ENCODE measurements around the gene APLP2.
"Not testable (repeated sequence)": the region's sequence is repeated elsewhere in the genome, so short reads cannot be mapped to it uniquely, and the experiment has no call there.

The APLP2 gene

DNA sequence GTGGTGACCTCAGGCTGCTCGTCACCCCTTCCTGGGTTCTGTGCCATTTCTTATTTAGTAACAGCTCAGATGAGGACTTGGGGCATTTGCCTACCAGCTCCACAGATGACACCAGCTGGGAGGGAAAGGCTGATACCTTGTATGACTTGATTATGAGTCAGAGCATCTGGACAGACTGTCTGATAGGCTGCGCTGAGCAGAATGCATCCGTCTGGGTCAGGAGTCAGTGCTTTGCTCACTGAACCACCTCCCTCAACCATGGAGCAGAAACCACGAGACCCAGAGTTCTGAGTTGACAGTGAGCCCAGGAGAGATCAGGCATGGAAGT is 96.7 kb downstream of the APLP2 start:
- Histone ChIP-seq H3K4me1 (ENCODE audit: insufficient read depth, low read length) (no peaks in the 10 kb centered on the region), H3K4me3 (ENCODE audit: low read length) (no peak overlapping the region)

DNA sequence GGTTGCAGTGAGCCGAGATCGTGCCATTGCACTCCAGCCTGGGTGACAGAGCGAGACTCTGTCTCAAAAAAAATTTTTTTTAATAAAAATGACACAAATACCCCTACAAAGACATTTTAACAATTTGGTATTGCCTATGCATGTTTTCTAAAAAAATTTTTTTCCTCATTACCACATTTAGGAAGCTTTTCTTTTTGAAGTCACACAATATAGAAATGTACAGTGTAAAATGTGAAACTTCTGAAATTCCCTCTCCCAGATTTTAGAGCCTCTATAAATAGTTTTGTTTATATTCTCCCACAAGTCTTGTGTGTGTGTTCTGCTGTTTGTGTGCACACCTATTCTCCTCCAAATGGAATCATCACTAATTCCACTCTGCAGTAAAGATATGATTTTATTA is 97.5 kb downstream of the APLP2 start:
- Histone ChIP-seq H2AFZ (ENCODE audit: low read depth, low read length) (no peak overlapping the region), H3K4me3 (ENCODE audit: low read length) (no peak overlapping the region), H3K36me3 (ENCODE audit: insufficient read depth, low read length) (no peaks in the 10 kb centered on the region), H3K27me3 (ENCODE audit: insufficient read depth, low read length) (peaks cover 22% of the 10 kb centered on the region), H3K4me1 (ENCODE audit: insufficient read depth, low read length) (no peaks in the 10 kb centered on the region), H3K9me3 (ENCODE audit: low read length) (no peaks in the 10 kb centered on the region)

More for the DNA sequence above, 96.7 kb downstream of the APLP2 start:
- Histone ChIP-seq H3K36me3 (ENCODE audit: insufficient read depth, low read length) (no peaks in the 10 kb centered on the region), H3K27me3 (ENCODE audit: insufficient read depth, low read length) (peaks cover 29% of the 10 kb centered on the region), H3K9me3 (ENCODE audit: low read length) (no peaks in the 10 kb centered on the region), H2AFZ (ENCODE audit: low read depth, low read length) (no peak overlapping the region)

DNA sequence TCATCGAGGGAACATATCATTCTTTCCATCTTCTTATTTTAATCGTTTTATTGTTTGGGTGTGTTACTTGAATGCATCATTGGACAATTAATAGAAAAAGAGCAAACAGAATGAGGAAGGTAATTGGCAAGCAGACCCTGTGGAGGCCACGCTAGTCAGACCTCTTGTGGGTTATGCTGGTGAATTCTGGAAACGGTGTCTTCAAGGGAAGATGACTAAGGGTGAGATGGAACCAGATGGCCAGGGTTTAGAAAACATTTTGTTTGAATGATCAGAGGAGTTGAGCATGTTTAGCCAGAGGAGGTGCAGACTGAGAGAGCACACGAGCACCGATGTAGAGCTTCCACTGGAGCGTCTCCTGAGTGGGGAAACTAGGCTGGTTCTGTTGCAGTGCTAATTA is 98.4 kb downstream of the APLP2 start:
- H2AFZ ChIP-seq (ENCODE audit: low read depth, low read length): no peak overlapping the region
- H3K27me3 ChIP-seq (ENCODE audit: insufficient read depth, low read length): peaks cover 12% of the 10 kb centered on the region
- H3K4me1 ChIP-seq (ENCODE audit: insufficient read depth, low read length): no peaks in the 10 kb centered on the region
- no peaks in the 10 kb centered on the region for H3K36me3 ChIP-seq (ENCODE audit: insufficient read depth, low read length)
- no peak overlapping the region for H3K4me3 ChIP-seq (ENCODE audit: low read length)
- H3K9me3 ChIP-seq (ENCODE audit: low read length): no peaks in the 10 kb centered on the region

DNA sequence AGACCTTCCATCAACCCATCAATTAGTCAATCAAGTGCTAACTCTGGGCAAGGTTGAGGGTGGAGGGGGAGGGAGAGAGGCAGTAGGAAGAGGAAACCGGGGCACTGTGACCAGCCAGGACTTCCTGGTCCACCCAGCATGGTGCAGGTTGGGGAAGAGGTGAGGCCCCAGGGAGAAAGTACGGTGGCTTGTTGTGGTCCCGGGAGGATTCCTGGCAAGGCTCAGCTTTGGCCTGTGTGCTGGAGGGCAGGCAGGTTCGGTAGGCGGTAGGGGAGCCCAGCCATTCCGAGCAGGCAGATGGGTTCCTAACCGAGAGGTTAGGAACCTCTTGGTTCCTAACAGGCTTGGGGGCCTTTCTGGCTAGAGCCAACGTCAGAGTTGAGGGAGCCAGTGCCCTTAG is 100.7 kb downstream of the APLP2 start:
- Histone ChIP-seq H3K4me1 (ENCODE audit: insufficient read depth, low read length) (no peaks in the 10 kb centered on the region), H3K36me3 (ENCODE audit: insufficient read depth, low read length) (no peaks in the 10 kb centered on the region), H2AFZ (ENCODE audit: low read depth, low read length) (no peak overlapping the region), H3K9me3 (ENCODE audit: low read length) (no peaks in the 10 kb centered on the region), H3K4me3 (ENCODE audit: low read length) (no peak overlapping the region), H3K27me3 (ENCODE audit: insufficient read depth, low read length) (peaks cover 4% of the 10 kb centered on the region)

DNA sequence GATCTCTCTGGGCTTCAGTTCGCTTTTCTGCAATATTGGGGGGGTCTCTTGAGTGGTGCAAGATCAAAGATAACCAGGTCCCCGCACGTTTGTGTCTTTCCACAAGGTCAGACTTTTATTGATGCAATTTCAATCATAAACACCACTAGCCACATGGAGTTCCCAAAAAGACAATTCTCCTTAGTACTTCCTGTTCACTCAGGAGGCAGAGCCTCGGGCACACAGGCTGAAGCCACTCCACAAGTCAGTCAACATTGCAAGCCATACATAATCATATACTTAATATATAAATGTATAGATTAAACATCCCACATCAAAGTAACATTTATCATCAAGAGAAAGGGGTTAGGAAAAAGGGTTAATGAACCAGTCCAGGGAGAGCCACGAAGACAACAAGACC is 101.8 kb downstream of the APLP2 start:
- Histone ChIP-seq H3K4me3 (ENCODE audit: low read length) (no peak overlapping the region), H3K4me1 (ENCODE audit: insufficient read depth, low read length) (no peaks in the 10 kb centered on the region), H3K36me3 (ENCODE audit: insufficient read depth, low read length) (no peaks in the 10 kb centered on the region), H3K9me3 (ENCODE audit: low read length) (no peaks in the 10 kb centered on the region), H3K27me3 (ENCODE audit: insufficient read depth, low read length) (peaks cover 4% of the 10 kb centered on the region), H2AFZ (ENCODE audit: low read depth, low read length) (no peak overlapping the region)

DNA sequence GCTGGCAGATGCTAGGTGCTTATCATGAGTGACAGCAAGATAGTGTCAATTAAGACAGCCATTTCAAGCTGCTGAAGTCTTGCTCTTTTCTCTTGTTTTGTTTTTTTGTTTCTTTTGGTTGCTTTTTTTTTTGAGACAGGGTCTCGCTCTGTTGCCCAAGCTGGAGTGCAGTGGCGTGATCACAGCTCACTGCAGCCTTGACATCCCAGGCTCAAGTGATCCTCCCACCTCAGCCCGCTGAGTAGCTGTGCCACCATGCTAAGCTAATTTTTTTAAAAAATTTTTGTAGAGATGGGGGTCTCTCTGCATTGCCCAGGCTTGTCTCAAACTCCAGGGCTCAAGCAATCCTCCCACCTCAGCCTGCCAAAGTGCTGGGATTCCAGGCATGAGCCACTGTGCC is 102.3 kb downstream of the APLP2 start:
- H3K9me3 ChIP-seq (ENCODE audit: low read length); H3K36me3 ChIP-seq (ENCODE audit: insufficient read depth, low read length); H3K27me3 ChIP-seq (ENCODE audit: insufficient read depth, low read length); H3K4me1 ChIP-seq (ENCODE audit: insufficient read depth, low read length); H2AFZ ChIP-seq (ENCODE audit: low read depth, low read length); H3K4me3 ChIP-seq (ENCODE audit: low read length): not testable (repeated sequence)

DNA sequence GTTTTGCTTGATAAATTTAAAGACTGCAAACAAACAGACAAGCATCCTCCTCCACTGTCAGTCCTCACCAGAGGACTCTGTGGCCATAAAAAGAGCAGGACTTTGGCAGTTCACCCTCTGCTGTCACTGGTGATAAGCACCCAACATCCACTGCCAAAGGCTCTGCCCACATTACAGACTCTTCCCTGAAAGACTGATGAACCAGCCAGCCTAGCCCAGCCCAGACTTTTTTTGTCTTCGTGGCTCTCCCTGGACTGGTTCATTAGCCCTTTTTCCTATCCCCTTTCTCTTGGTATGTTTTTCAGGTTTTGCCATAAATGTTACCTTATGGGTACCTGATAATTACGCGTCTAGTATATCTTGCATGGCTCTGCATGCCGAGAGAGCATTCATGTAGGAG is 104.9 kb downstream of the APLP2 start:
- no peaks in the 10 kb centered on the region for H3K36me3 ChIP-seq (ENCODE audit: insufficient read depth, low read length)
- no peak overlapping the region for H3K4me3 ChIP-seq (ENCODE audit: low read length)
- H3K27me3 ChIP-seq (ENCODE audit: insufficient read depth, low read length): no peaks in the 10 kb centered on the region
- H3K4me1 ChIP-seq (ENCODE audit: insufficient read depth, low read length): no peaks in the 10 kb centered on the region
- H2AFZ ChIP-seq (ENCODE audit: low read depth, low read length): no peak overlapping the region
- no peaks in the 10 kb centered on the region for H3K9me3 ChIP-seq (ENCODE audit: low read length)

DNA sequence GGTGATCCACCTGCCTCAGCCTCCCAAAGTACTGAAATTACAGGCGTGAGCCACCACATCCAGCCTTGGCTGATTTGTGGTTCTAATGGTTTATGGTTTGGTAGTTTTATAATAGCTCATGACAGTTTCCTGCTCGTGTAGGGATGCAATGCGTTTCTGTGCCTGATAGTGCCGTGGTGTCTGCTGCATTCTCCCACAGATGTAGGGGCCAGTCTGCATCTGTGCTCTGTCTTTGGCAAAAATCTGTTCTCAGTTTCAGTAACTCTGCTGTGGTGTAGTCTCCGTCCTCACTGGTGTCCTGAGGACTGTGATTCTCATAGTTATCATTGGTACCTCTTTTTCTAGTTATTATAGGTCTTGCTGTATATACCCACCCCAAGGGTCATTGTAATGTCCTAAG is 106.2 kb downstream of the APLP2 start:
- Histone ChIP-seq H3K9me3 (ENCODE audit: low read length) (no peaks in the 10 kb centered on the region), H3K27me3 (ENCODE audit: insufficient read depth, low read length) (no peaks in the 10 kb centered on the region), H3K4me3 (ENCODE audit: low read length) (no peak overlapping the region), H2AFZ (ENCODE audit: low read depth, low read length) (no peak overlapping the region), H3K36me3 (ENCODE audit: insufficient read depth, low read length) (no peaks in the 10 kb centered on the region), H3K4me1 (ENCODE audit: insufficient read depth, low read length) (no peaks in the 10 kb centered on the region)

DNA sequence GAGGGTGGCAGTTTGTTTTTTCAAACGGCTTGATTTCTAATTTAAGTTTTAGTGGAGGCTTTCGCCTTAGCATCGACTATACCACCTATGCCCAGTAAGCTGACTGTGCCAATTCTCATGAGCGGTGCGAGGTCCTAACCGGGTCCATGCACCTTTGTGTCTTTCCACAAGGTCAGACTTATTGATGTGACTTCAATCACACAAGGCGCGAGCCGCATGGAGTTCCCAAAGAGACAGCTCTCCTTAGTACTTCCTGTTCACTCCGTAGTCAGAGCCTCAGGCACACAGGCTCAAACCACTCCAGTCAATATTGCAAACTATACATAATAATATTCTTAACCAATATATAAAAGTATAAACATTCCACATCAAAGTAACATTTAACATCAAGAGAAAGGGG is 108.1 kb downstream of the APLP2 start:
- no peaks in the 10 kb centered on the region for H3K36me3 ChIP-seq (ENCODE audit: insufficient read depth, low read length)
- H3K9me3 ChIP-seq (ENCODE audit: low read length): no peaks in the 10 kb centered on the region
- no peak overlapping the region for H3K4me3 ChIP-seq (ENCODE audit: low read length)
- H2AFZ ChIP-seq (ENCODE audit: low read depth, low read length): no peak overlapping the region
- H3K27me3 ChIP-seq (ENCODE audit: insufficient read depth, low read length): no peaks in the 10 kb centered on the region
- H3K4me1 ChIP-seq (ENCODE audit: insufficient read depth, low read length): no peaks in the 10 kb centered on the region

DNA sequence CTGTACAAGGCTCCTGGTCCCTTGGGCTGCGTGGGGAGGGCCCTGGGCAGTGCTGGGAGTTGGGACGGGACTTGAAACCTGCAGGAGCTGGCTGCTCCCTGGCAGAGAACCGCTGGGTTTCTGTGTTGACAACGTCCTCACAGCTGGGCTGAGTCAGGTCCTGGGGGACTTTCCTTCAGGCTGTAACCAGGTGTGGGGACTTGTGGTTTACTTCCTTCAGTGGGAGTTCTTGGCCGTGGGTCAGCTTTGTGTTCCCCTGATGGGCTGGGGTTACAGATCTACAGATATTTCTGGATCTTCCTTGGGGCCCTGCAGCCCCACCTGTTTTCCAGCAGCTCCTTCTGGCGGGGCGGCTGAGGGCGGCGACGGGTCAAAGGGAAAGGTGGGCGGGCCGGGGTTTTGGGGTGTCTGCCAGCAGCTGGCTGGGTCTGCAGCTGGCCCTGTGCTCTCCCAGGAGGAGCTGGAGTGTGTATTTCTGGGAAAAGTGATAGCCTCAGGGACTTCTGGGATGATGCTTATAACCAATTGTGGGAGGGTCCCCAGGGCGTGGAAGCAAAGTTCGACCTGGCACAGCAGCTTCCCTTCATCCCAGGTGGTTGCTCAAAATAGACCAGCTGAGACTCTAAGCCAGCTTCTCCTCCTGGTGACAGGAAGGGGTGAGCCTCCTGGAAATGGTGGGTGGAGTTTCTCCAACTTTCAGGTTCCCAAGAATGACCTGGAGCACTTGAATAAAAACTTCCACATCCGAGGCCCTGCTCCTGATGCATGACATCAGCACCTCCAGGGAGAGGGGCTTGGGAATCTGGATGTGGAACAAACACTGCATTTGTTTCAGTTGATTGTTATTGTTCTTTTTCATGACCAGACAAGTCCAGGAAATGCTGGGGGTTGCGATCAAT is 109.0 kb downstream of the APLP2 start:
- no peaks in the 10 kb centered on the region for H3K36me3 ChIP-seq (ENCODE audit: insufficient read depth, low read length)
- H3K4me3 ChIP-seq (ENCODE audit: low read length): no peak overlapping the region
- H3K9me3 ChIP-seq (ENCODE audit: low read length): no peaks in the 10 kb centered on the region
- H2AFZ ChIP-seq (ENCODE audit: low read depth, low read length): no peak overlapping the region
- no peaks in the 10 kb centered on the region for H3K4me1 ChIP-seq (ENCODE audit: insufficient read depth, low read length)
- H3K27me3 ChIP-seq (ENCODE audit: insufficient read depth, low read length): no peaks in the 10 kb centered on the region

DNA sequence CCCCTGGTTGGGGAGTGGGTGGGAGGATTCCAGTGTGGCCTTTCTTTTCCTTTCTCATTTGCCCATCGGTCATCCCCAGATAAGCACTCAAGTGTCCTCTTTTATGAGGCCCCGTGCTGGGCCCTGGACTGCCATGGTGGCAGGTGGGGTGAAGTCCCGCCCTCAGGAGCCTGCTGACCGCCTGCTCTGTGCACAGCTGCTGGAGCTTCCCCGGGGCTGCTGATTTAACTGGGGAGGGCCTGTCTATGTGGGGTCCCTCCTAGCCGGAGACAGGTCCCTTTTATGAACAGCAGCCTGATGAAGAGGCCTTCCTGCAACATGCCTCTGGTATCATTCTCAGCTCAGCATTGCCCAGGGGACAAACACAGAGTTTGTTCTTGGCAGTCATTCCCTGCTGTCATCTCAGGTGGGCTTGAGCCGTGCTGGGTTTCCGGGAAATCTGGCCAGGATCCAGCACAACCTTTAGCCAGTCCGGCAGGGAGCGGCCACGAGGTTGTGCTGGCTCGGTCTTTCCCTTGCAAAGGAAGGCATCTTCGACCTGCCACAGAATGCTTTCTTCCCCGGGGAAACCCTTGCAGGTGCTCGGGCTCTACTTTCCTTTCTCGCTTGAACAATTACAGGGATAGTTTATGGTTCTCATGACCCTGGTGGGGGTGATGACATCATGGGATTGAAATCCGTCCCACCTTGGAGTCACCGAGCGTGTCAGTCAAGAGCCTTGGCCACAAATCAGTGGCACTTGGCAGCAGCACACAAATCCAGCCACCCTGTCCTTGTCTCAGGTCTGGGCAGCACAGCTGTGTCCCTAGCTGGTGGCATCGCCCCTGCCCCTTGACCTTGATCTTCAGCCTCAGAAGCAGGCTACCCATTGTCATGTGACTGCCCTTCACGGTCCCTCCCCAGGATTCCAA is 110.0 kb downstream of the APLP2 start:
- H3K36me3 ChIP-seq (ENCODE audit: insufficient read depth, low read length): no peaks in the 10 kb centered on the region
- no peaks in the 10 kb centered on the region for H3K4me1 ChIP-seq (ENCODE audit: insufficient read depth, low read length)
- no peaks in the 10 kb centered on the region for H3K9me3 ChIP-seq (ENCODE audit: low read length)
- no peak overlapping the region for H3K4me3 ChIP-seq (ENCODE audit: low read length)
- no peaks in the 10 kb centered on the region for H3K27me3 ChIP-seq (ENCODE audit: insufficient read depth, low read length)
- H2AFZ ChIP-seq (ENCODE audit: low read depth, low read length): no peak overlapping the region

DNA sequence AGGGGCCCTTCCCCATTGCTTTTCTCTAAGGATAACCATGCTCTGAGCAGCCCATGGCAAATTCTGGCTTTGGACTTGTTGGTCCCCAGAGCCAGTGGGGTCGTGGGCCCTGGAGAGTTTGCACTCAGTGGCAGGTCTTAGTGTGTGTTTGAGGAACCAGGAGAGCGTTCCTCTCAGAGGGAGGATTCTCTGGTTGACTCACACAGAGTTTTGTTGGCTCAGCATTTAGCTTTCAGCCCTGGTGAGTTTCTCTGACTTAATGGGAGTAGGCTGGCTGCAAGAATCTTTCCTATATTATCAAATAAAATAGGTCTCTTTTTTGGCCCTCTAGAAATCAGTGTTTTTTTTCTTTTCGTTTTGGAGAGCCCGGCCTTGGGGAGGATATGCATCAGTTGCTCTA is 110.8 kb downstream of the APLP2 start:
- H2AFZ ChIP-seq (ENCODE audit: low read depth, low read length): no peak overlapping the region
- no peaks in the 10 kb centered on the region for H3K36me3 ChIP-seq (ENCODE audit: insufficient read depth, low read length)
- H3K4me3 ChIP-seq (ENCODE audit: low read length): no peak overlapping the region
- no peaks in the 10 kb centered on the region for H3K9me3 ChIP-seq (ENCODE audit: low read length)
- H3K4me1 ChIP-seq (ENCODE audit: insufficient read depth, low read length): no peaks in the 10 kb centered on the region
- no peaks in the 10 kb centered on the region for H3K27me3 ChIP-seq (ENCODE audit: insufficient read depth, low read length)

DNA sequence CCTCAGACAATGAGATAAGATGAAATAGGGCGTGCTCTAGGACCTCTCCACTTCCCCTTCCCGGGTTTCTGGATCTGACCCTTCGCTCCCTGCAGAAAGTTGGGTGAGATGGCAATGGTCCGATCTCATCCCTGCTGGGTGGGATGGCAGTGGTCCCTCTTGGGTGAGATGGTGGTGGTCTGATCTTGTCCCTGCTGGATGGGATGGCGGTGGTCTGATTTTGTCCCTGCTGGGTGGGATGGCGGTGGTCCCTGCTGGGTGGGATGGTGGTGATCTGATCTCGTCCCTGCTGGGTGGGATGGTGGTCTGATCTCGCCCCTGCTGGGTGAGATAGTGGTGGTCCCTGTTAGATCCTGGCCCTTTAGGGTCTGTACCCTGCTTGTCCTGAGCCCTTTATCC is 111.2 kb downstream of the APLP2 start:
- Histone ChIP-seq H3K4me1 (ENCODE audit: insufficient read depth, low read length) (no peaks in the 10 kb centered on the region), H3K36me3 (ENCODE audit: insufficient read depth, low read length) (no peaks in the 10 kb centered on the region), H3K4me3 (ENCODE audit: low read length) (no peak overlapping the region), H3K9me3 (ENCODE audit: low read length) (no peaks in the 10 kb centered on the region), H2AFZ (ENCODE audit: low read depth, low read length) (no peak overlapping the region), H3K27me3 (ENCODE audit: insufficient read depth, low read length) (no peaks in the 10 kb centered on the region)
